Lower lobe of right lung (tissue), 2 donors: ENCODE results near the gene MUC7. TPM values are rescaled to one million over a fixed set of nuclear protein-coding genes. Genes with fewer than 3 reads are reported as not detected.
A peak's percentile ranks its signal among the peaks of the same experiment; 100 is the strongest.

ENCODE experiments used
- ATAC-seq, 2 donors: fragments of 200-7000 bp; cut with Tn5 transposase; one replicate each; pipeline ENCODE4 v1.9.1; 2020 to 2022; ENCODE audit warnings: mild to moderate bottlenecking in 2 of 2, moderate library complexity in 2 of 2
- DNase-seq: peaks from one replicate; pipeline ENCODE4 v3.0.0-alpha.2; 2020
- H3K27ac ChIP-seq: fragments of 200-600 bp; one replicate; pipeline ENCODE4 v1.8.0; 2022
- H3K27me3 ChIP-seq: fragments of 200-600 bp; one replicate; pipeline ENCODE4 v1.8.0; 2022; ENCODE audit warnings: low read depth
- H3K36me3 ChIP-seq: fragments of 200-600 bp; one replicate; pipeline ENCODE4 v1.8.0; 2022; ENCODE audit warnings: mild to moderate bottlenecking
- H3K4me1 ChIP-seq: fragments of 200-600 bp; one replicate; pipeline ENCODE4 v1.8.0; 2022
- H3K4me3 ChIP-seq: fragments of 200-600 bp; one replicate; pipeline ENCODE4 v1.8.0; 2022; ENCODE audit warnings: mild to moderate bottlenecking
- H3K9me3 ChIP-seq: fragments of 200-600 bp; one replicate; pipeline ENCODE4 v1.8.0; 2022
- intact Hi-C: fragments of 100-400 bp; cut with DNase I; formaldehyde crosslinking; loops from one replicate; pipeline ENCODE4 v1.11.0; 2022
- total RNA-seq: library from RNA; stranded (reverse); fragmentation: NEBNext Ultra II Directional; extraction: Animal tissue kit (Norgen Biotek cat#: 25700); gene quantifications from one replicate; pipeline ENCODE4 v1.2.1, GENCODE V29; 2021
- TF ChIP-seq, protein P1 (sequence below): fragments of 200-600 bp; IDR thresholded peaks from one replicate; pipeline ENCODE4 v1.8.0; 2022; ENCODE audit warnings: antibody characterized with exemption, mild to moderate bottlenecking
- donor health status: DM: no; HTN: yes; CAD: no; lungs with severe emphysema.

MUC7 gene
- total RNA-seq, 1 donor from 2014 or later, result not detected

DNA sequence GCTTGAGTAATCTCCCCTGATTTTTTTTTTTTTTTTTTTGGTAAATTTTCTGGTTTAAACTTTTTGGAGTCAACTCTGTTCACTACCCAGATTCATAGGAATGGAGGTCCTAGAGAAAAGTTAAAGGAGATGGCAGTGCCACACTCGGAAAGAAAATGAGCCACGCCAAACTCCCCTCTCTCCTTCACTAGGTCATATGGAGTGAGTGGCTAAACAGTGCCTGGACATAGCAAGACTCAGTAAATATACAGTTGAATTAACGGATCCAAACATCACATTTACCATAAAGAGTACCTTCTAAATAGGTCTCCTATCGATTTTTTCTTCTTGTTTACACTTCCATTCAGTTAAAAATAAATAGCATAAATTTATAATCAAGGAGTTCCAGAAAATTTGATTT, 32.7 kb downstream of the MUC7 start:
- intact Hi-C loops, result no loop called here
- ATAC-seq, result no peak

DNA sequence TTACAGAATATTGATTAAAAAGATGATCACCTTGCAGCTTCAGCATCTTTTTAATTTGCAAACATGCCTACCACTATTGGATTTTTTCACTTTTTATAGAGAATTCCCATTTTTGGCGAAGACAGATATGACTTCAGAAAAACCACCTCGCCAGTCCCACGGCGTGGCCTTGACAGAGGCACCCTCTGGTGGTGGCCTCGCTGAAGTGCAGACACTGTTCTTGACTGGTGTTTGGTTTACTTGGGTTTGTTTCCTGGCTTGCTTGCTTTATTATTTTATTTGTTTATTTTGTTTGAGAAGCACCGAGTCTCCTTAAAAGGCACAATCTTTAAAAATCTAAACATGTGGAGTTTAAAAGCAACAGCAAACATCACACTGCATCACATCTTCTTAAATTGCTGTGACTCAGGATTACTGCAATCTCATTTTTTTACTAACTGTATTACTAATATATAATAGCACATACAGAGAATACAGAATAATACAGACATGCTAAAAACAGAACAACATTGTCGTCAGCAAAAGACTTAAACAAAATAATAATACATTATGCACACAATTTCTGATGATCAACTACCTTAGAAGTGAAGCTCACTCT, 33.3 kb downstream of the MUC7 start:
- ATAC-seq, result peak; percentile 72 to 75
- DNase-seq, result peak; percentile 59
- no peaks in the 10 kb centered on the region for H3K9me3 ChIP-seq
- H3K27me3 ChIP-seq, result no peaks in the 10 kb centered on the region
- H3K36me3 ChIP-seq, result no peaks in the 10 kb centered on the region
- H3K4me1 ChIP-seq, result no peaks in the 10 kb centered on the region
- H3K27ac ChIP-seq, result no peak overlapping the region
- no peak overlapping the region for H3K4me3 ChIP-seq
- TF ChIP-seq, protein P1, sequence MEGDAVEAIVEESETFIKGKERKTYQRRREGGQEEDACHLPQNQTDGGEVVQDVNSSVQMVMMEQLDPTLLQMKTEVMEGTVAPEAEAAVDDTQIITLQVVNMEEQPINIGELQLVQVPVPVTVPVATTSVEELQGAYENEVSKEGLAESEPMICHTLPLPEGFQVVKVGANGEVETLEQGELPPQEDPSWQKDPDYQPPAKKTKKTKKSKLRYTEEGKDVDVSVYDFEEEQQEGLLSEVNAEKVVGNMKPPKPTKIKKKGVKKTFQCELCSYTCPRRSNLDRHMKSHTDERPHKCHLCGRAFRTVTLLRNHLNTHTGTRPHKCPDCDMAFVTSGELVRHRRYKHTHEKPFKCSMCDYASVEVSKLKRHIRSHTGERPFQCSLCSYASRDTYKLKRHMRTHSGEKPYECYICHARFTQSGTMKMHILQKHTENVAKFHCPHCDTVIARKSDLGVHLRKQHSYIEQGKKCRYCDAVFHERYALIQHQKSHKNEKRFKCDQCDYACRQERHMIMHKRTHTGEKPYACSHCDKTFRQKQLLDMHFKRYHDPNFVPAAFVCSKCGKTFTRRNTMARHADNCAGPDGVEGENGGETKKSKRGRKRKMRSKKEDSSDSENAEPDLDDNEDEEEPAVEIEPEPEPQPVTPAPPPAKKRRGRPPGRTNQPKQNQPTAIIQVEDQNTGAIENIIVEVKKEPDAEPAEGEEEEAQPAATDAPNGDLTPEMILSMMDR, result peak; percentile 85
- intact Hi-C loops, result no loop called here

More for the DNA sequence above, 32.7 kb downstream of the MUC7 start:
- no peak overlapping the region for H3K4me3 ChIP-seq
- no peaks in the 10 kb centered on the region for H3K4me1 ChIP-seq
- no peaks in the 10 kb centered on the region for H3K36me3 ChIP-seq
- H3K27ac ChIP-seq, result no peak overlapping the region
- H3K27me3 ChIP-seq, result no peaks in the 10 kb centered on the region
- DNase-seq, result no peak
- TF ChIP-seq, protein P1, result no peak
- no peaks in the 10 kb centered on the region for H3K9me3 ChIP-seq

DNA sequence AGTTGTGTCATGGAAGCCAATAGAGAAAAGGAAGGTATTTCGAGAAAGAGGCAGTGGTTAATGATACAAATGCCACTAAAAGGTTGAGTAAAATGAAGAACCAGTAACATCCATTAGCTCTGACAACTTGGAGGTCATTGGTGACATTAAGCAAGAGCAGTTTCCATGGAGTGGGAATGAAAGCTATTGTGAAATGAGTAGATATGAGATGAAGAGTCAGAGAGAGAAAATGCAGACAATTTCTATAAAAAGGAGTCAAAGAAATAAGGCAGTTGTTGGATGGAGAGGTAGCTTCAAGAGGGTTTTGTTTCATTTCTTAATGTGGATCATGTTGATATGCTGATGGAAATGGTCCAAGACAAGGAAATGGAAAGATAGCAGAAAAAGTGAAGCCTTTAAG, 36.8 kb downstream of the MUC7 start:
- Histone ChIP-seq H3K4me3 (no peak overlapping the region), H3K27me3 (no peaks in the 10 kb centered on the region), H3K9me3 (no peaks in the 10 kb centered on the region), H3K36me3 (no peaks in the 10 kb centered on the region), H3K27ac (no peak overlapping the region), H3K4me1 (no peaks in the 10 kb centered on the region)
- ATAC-seq, result no peak
- TF ChIP-seq, protein P1, result no peak
- no peak for DNase-seq
- intact Hi-C loops, result no loop called here

DNA sequence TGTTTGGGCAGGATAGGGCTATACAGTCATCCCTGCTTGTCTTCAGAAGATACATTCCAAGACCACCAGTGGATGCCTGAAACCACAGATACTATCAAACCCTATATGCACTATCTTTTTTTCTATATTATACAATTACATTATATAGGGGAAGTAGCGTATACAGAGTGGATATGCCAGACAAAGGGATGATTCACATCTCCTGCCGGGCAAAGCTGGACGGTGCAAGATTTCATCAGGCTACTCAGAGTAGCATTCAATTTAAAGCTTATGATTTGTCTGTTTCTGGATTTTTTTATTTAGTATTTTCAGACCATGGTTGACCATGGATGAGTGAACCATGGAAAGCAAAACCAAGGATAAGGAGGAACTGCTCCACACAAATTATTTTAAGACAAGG, 39.4 kb downstream of the MUC7 start:
- TF ChIP-seq, protein P1, result no peak
- H3K4me1 ChIP-seq, result no peaks in the 10 kb centered on the region
- intact Hi-C loops, result no loop called here
- no peaks in the 10 kb centered on the region for H3K27me3 ChIP-seq
- H3K9me3 ChIP-seq, result no peaks in the 10 kb centered on the region
- DNase-seq (no peak), ATAC-seq (no peak)
- no peaks in the 10 kb centered on the region for H3K36me3 ChIP-seq
- H3K4me3 ChIP-seq, result no peak overlapping the region
- H3K27ac ChIP-seq, result no peak overlapping the region

DNA sequence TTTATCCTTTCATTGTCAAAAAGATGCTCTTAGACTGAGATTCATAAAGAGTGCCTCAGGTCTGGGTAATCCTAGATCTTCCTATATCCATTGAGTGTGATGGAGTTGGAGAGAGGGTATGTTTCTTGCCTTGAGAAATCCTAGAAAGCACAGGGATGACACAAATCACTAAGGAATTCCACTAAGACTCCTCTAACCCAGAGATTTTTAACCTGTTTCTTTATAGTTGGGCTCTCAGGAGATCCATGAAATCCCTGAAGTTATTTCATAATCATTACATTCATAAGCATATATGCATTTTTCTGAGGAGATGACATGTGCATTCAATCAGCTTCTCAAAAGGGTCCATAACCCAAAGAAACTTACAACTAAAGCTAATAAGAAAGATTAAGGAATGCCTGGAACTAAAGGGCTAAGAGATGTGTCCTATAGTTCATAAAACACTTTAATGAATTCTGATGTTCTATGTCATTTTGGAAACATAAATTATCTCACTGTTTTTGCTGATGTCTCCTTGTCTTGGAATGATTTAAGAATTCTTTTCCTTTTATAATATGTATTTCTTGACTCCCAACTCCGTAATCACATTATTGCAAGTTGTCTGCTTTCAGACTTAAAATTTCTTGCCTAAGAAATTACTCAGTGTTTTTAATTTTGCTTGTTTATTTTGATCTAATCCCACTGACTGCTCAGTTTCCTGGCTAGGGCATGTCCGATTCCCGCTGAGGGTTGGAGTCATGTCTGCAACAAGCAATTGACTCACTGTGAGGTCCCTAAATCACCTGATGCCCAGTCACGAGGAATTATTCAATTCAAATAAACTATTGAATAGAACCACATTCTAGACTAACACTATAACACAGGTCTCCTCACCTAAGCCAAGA, 43.6 kb downstream of the MUC7 start:
- H3K9me3 ChIP-seq, result no peaks in the 10 kb centered on the region
- no peak for DNase-seq
- H3K27ac ChIP-seq, result no peak overlapping the region
- H3K27me3 ChIP-seq, result no peaks in the 10 kb centered on the region
- H3K4me1 ChIP-seq, result no peaks in the 10 kb centered on the region
- TF ChIP-seq, protein P1, result no peak
- intact Hi-C loops, result no loop called here
- no peak for ATAC-seq
- H3K36me3 ChIP-seq, result no peaks in the 10 kb centered on the region
- H3K4me3 ChIP-seq, result no peak overlapping the region
